ENCODE results near the gene GNG13. TPM values are rescaled to one million over a fixed set of nuclear protein-coding genes. Genes with fewer than 3 reads are reported as not detected.

GNG13 gene
- total RNA-seq, 1 donor from 2014 or later = not detected

- H3F3A ChIP-seq (ENCODE audit: low read depth) = peaks cover 3% of the 10 kb centered on the region
- H3K9ac ChIP-seq = no peak overlapping the region
- DNase-seq (ENCODE audit: low spot score) = no peak
- H3K9me3 ChIP-seq (ENCODE audit: low read depth) = no peaks in the 10 kb centered on the region
- H3K27ac ChIP-seq = no peak overlapping the region
- no peak overlapping the region for H3K4me3 Mint-ChIP-seq
- H3K4me3 ChIP-seq = no peak overlapping the region
- no peak overlapping the region for H3K4me2 ChIP-seq
- H3K4me1 ChIP-seq = no peaks in the 10 kb centered on the region
- H2AFZ ChIP-seq (replicated peaks) = no peak overlapping the region
- H3K9me3 Mint-ChIP-seq = peaks cover 21% of the 10 kb centered on the region
- TF ChIP-seq EZH2 (IDR thresholded peaks at IDR 0.05) (no peak), EZH2phosphoT487 (IDR thresholded peaks at IDR 0.05) (no peak)
- TF ChIP-seq, protein P1, sequence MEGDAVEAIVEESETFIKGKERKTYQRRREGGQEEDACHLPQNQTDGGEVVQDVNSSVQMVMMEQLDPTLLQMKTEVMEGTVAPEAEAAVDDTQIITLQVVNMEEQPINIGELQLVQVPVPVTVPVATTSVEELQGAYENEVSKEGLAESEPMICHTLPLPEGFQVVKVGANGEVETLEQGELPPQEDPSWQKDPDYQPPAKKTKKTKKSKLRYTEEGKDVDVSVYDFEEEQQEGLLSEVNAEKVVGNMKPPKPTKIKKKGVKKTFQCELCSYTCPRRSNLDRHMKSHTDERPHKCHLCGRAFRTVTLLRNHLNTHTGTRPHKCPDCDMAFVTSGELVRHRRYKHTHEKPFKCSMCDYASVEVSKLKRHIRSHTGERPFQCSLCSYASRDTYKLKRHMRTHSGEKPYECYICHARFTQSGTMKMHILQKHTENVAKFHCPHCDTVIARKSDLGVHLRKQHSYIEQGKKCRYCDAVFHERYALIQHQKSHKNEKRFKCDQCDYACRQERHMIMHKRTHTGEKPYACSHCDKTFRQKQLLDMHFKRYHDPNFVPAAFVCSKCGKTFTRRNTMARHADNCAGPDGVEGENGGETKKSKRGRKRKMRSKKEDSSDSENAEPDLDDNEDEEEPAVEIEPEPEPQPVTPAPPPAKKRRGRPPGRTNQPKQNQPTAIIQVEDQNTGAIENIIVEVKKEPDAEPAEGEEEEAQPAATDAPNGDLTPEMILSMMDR (IDR thresholded peaks at IDR 0.05) = no peak
- H3K27me3 ChIP-seq = no peaks in the 10 kb centered on the region
- H3K36me3 Mint-ChIP-seq = no peaks in the 10 kb centered on the region
- peaks cover 4% of the 10 kb centered on the region for H3K27me3 Mint-ChIP-seq (ENCODE audit: insufficient read depth, low read depth)
- H3K79me2 ChIP-seq (ENCODE audit: low read depth) = no peaks in the 10 kb centered on the region
- H3K36me3 ChIP-seq = no peaks in the 10 kb centered on the region
- no peaks in the 10 kb centered on the region for H4K20me1 ChIP-seq (ENCODE audit: low read depth)
- H3K27ac Mint-ChIP-seq = no peak overlapping the region
- peaks cover 10% of the 10 kb centered on the region for H3K4me1 Mint-ChIP-seq
Measured at GRCh38 chr16:843771-844170, 43.2 kb upstream of the GNG13 start.

GRCh38 chr16:842711-843560 is 42.4 kb upstream of the GNG13 start:
- Histone ChIP-seq H4K20me1 (ENCODE audit: low read depth) (no peaks in the 10 kb centered on the region), H3K27ac (no peak overlapping the region), H3K9me3 (ENCODE audit: low read depth) (no peaks in the 10 kb centered on the region), H3K79me2 (ENCODE audit: low read depth) (no peaks in the 10 kb centered on the region), H3K4me2 (no peak overlapping the region), H3K36me3 (no peaks in the 10 kb centered on the region), H3K27me3 (no peaks in the 10 kb centered on the region), H3K4me3 (no peak overlapping the region), H3K9ac (no peak overlapping the region), H2AFZ (replicated peaks) (no peak overlapping the region), H3F3A (ENCODE audit: low read depth) (peaks cover 3% of the 10 kb centered on the region), H3K4me1 (no peaks in the 10 kb centered on the region)
- peaks cover 4% of the 10 kb centered on the region for H3K27me3 Mint-ChIP-seq (ENCODE audit: insufficient read depth, low read depth)
- no peaks in the 10 kb centered on the region for H3K36me3 Mint-ChIP-seq
- peaks cover 16% of the 10 kb centered on the region for H3K9me3 Mint-ChIP-seq
- no peak for DNase-seq (ENCODE audit: low spot score)
- peaks cover 10% of the 10 kb centered on the region for H3K4me1 Mint-ChIP-seq
- no peak overlapping the region for H3K27ac Mint-ChIP-seq
- TF ChIP-seq EZH2phosphoT487 (IDR thresholded peaks at IDR 0.05) = no peak
- TF ChIP-seq, protein P1 (IDR thresholded peaks at IDR 0.05) = no peak
- TF ChIP-seq EZH2 (IDR thresholded peaks at IDR 0.05) = no peak
- no peak overlapping the region for H3K4me3 Mint-ChIP-seq

GRCh38 chr16:842061-842476 is 41.5 kb upstream of the GNG13 start:
- Mint-ChIP-seq H3K4me1 (peaks cover 10% of the 10 kb centered on the region), H3K9me3 (peaks cover 15% of the 10 kb centered on the region), H3K36me3 (no peaks in the 10 kb centered on the region), H3K4me3 (no peak overlapping the region), H3K27ac (no peak overlapping the region), H3K27me3 (ENCODE audit: insufficient read depth, low read depth) (peaks cover 4% of the 10 kb centered on the region)
- H2AFZ ChIP-seq (replicated peaks) = no peak overlapping the region
- no peak overlapping the region for H3K4me3 ChIP-seq
- no peaks in the 10 kb centered on the region for H3K36me3 ChIP-seq
- no peaks in the 10 kb centered on the region for H3K79me2 ChIP-seq (ENCODE audit: low read depth)
- no peak overlapping the region for H3K9ac ChIP-seq
- TF ChIP-seq EZH2phosphoT487 (IDR thresholded peaks at IDR 0.05) = no peak
- TF ChIP-seq, protein P1 (IDR thresholded peaks at IDR 0.05) = no peak
- no peak for TF ChIP-seq EZH2 (IDR thresholded peaks at IDR 0.05)
- no peak for DNase-seq (ENCODE audit: low spot score)
- H3K27ac ChIP-seq = no peak overlapping the region
- H4K20me1 ChIP-seq (ENCODE audit: low read depth) = no peaks in the 10 kb centered on the region
- no peaks in the 10 kb centered on the region for H3K27me3 ChIP-seq
- no peak overlapping the region for H3K4me2 ChIP-seq
- H3F3A ChIP-seq (ENCODE audit: low read depth) = peaks cover 3% of the 10 kb centered on the region
- H3K4me1 ChIP-seq = no peaks in the 10 kb centered on the region
- H3K9me3 ChIP-seq (ENCODE audit: low read depth) = no peaks in the 10 kb centered on the region
